Psoas muscle (tissue), 8 donors: Measurements from ENCODE around the gene UPP1. TPM values are rescaled to one million over a fixed set of nuclear protein-coding genes. Genes with fewer than 3 reads are reported as not detected.

Experiments
- ATAC-seq, 4 donors: fragments of 200-7000 bp; cut with Tn5 transposase; one replicate each; pipeline ENCODE4 v1.9.1; 2020; ENCODE audit warnings: moderate library complexity in 3 of 4, mild to moderate bottlenecking in 2 of 4
- DNase-seq, 2 donors: peaks; one replicate each; pipeline ENCODE4 v3.0.0-alpha.2; 2020
- H3K27ac ChIP-seq: fragments of 200-600 bp; one replicate; pipeline ENCODE4 v1.8.0; 2022
- H3K27me3 ChIP-seq, 3 donors: fragments of 200-600 bp in 1 of 3; one replicate each; pipeline versions ENCODE4 v1.6.1 to v1.8.0; 2013 to 2022; ENCODE audit warnings: low read length in 2 of 3, mild to moderate bottlenecking in 2 of 3, moderate library complexity in 1 of 3; ENCODE audit not compliant: insufficient read depth in 3 of 3
- H3K36me3 ChIP-seq, 2 donors: fragments of 200-600 bp in 1 of 2; one replicate each; pipeline versions ENCODE4 v1.6.1 to v1.8.0; 2013 to 2022; ENCODE audit warnings: low read depth in 1 of 2, mild to moderate bottlenecking in 1 of 2, moderate library complexity in 1 of 2; ENCODE audit not compliant: insufficient read depth in 1 of 2
- H3K4me1 ChIP-seq: fragments of 200-600 bp; one replicate; pipeline ENCODE4 v1.8.0; 2022
- H3K4me3 ChIP-seq: fragments of 200-600 bp; one replicate; pipeline ENCODE4 v1.8.0; 2022; ENCODE audit warnings: mild to moderate bottlenecking
- H3K9me3 ChIP-seq: fragments of 200-600 bp; one replicate; pipeline ENCODE4 v1.8.0; 2022
- WGBS, 3 donors: extraction: QIAGEN DNeasy Blood & Tissue Kit; methylation state at CpG; one replicate each; pipeline versions ENCODE4 v1.1.6 to v1.1.7; 2013; 5-methylcytosine and 5-hydroxymethylcytosine counted together
- intact Hi-C, 2 donors: fragments of 100-400 bp; cut with DNase I; formaldehyde crosslinking; loops; one replicate each; pipeline versions ENCODE4 v1.11.0 to v1.14.2; 2022
- polyA plus RNA-seq, 3 donors: library from polyadenylated mRNA; stranded (reverse); fragments of 200-250 nt; gene quantifications; one replicate each; pipeline ENCODE4 v1.2.3, GENCODE V29; 2013
- total RNA-seq, 4 donors: library from RNA; stranded (reverse); fragmentation: NEBNext Ultra II Directional in 2 of 4; extraction: Animal tissue kit (Norgen Biotek cat#: 25700) in 2 of 4; gene quantifications; one replicate each; pipeline versions ENCODE4 v1.2.1 to v1.2.4, GENCODE V29; 2021 to 2023
- TF ChIP-seq, protein P1 (sequence below): fragments of 200-600 bp; IDR thresholded peaks from one replicate; pipeline ENCODE4 v1.8.0; 2022; ENCODE audit warnings: antibody characterized with exemption
- donor health status: healthy with polysubstance abuse.
- donor health status: DM: no; HTN: no; CAD: no; lungs with moderate emphysema.
- donor health status: Bipolar disorder and iron deficiency.
- donor health status: healthy.
- donor health status: DM: yes; HTN: yes; CAD: no.
- donor health status: DM: no; HTN: no; CAD: no.
- donor health status: DM: no; HTN: no; CAD: no.
- donor health status: DM: yes; HTN: yes; CAD: no.

UPP1 gene
- total and polyA plus RNA-seq, 7 donors, result 7.5 to 250 (median 11.9) TPM

DNA sequence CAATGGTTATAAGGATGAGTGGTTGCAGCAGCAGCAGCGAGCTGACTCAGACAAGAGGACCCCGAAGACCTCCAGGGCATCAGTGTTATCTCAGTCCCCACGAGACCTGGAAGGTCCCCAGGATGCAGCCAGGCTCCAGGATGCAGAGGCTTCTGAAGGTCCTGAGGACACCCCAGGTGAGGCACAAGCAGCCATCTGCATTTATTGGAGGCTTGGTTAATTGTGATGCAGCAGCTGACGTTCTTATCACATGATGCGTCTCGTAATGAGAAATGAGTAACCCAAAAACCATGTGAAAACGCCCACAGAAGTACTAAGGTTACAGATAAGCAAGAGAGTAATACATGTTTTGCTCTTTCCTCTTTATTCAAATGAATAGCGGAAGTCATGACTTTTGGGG lies 36.3 kb upstream of the UPP1 start:
- Histone ChIP-seq H3K27me3 (no peaks in the 10 kb centered on the region), H3K9me3 (peaks cover 8% of the 10 kb centered on the region), H3K4me3 (no peak overlapping the region), H3K36me3 (no peaks in the 10 kb centered on the region), H3K4me1 (no peaks in the 10 kb centered on the region), H3K27ac (no peak overlapping the region)
- intact Hi-C loops, result no loop called here
- 72 to 79% (median 78%) methylated on average over 8 of the region's 8 CpGs for WGBS, 3 donors
- TF ChIP-seq, protein P1, sequence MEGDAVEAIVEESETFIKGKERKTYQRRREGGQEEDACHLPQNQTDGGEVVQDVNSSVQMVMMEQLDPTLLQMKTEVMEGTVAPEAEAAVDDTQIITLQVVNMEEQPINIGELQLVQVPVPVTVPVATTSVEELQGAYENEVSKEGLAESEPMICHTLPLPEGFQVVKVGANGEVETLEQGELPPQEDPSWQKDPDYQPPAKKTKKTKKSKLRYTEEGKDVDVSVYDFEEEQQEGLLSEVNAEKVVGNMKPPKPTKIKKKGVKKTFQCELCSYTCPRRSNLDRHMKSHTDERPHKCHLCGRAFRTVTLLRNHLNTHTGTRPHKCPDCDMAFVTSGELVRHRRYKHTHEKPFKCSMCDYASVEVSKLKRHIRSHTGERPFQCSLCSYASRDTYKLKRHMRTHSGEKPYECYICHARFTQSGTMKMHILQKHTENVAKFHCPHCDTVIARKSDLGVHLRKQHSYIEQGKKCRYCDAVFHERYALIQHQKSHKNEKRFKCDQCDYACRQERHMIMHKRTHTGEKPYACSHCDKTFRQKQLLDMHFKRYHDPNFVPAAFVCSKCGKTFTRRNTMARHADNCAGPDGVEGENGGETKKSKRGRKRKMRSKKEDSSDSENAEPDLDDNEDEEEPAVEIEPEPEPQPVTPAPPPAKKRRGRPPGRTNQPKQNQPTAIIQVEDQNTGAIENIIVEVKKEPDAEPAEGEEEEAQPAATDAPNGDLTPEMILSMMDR, result no peak
- DNase-seq (no peak), ATAC-seq (no peak)

GRCh38 chr7:48053736-48054135 lies 35.3 kb upstream of the UPP1 start:
- H3K36me3 ChIP-seq, result no peaks in the 10 kb centered on the region
- no peak overlapping the region for H3K4me3 ChIP-seq
- no peaks in the 10 kb centered on the region for H3K4me1 ChIP-seq
- 81 to 88% (median 88%) methylated on average over 2 of the region's 2 CpGs for WGBS, 3 donors
- no peak overlapping the region for H3K27ac ChIP-seq
- ATAC-seq (no peak), DNase-seq (no peak)
- H3K9me3 ChIP-seq, result peaks cover 8% of the 10 kb centered on the region
- intact Hi-C loops, result no loop called here
- TF ChIP-seq, protein P1, result no peak
- H3K27me3 ChIP-seq, result no peaks in the 10 kb centered on the region

GRCh38 chr7:48058990-48059389 lies 30.1 kb upstream of the UPP1 start:
- ATAC-seq, result no peak
- Histone ChIP-seq H3K4me1 (no peaks in the 10 kb centered on the region), H3K27me3 (no peaks in the 10 kb centered on the region), H3K9me3 (peaks cover 8% of the 10 kb centered on the region), H3K27ac (no peak overlapping the region), H3K36me3 (no peaks in the 10 kb centered on the region), H3K4me3 (no peak overlapping the region)
- TF ChIP-seq, protein P1, result no peak
- 61 to 81% (median 75%) methylated on average over 2 of the region's 2 CpGs for whole genome bisulfite sequencing, 3 donors
- no peak for DNase-seq
- intact Hi-C loops, result no loop called here

GRCh38 chr7:48059706-48060105 lies 29.4 kb upstream of the UPP1 start:
- TF ChIP-seq, protein P1, result no peak
- intact Hi-C loops, result no loop called here
- 81 to 87% (median 86%) methylated on average over 5 of the region's 5 CpGs for WGBS, 3 donors

GRCh38 chr7:48063985-48064384 lies 25.1 kb upstream of the UPP1 start:
- WGBS, 3 donors, result 57 to 63% (median 62%) methylated on average over 1 of the region's 1 CpG
- no peak for ATAC-seq
- TF ChIP-seq, protein P1, result no peak

More at GRCh38 chr7:48059706-48060105, 29.4 kb upstream of the UPP1 start:
- Histone ChIP-seq H3K4me1 (no peaks in the 10 kb centered on the region), H3K27ac (no peak overlapping the region), H3K36me3 (no peaks in the 10 kb centered on the region), H3K9me3 (peaks cover 12% of the 10 kb centered on the region), H3K27me3 (no peaks in the 10 kb centered on the region), H3K4me3 (no peak overlapping the region)
- DNase-seq, result no peak
- ATAC-seq, result no peak

More at GRCh38 chr7:48063985-48064384, 25.1 kb upstream of the UPP1 start:
- Histone ChIP-seq H3K36me3 (no peaks in the 10 kb centered on the region), H3K27ac (no peak overlapping the region), H3K4me3 (no peak overlapping the region), H3K27me3 (no peaks in the 10 kb centered on the region), H3K4me1 (no peaks in the 10 kb centered on the region), H3K9me3 (peaks cover 4% of the 10 kb centered on the region)
- intact Hi-C loops, result no loop called here
- DNase-seq, result no peak
